Measurements from ENCODE around the gene F7.

The F7 gene

GRCh38 chr13:113141601-113141970 is 36.0 kb downstream of the F7 start:
- no peak for DNase-seq

- no peak for DNase-seq
These were observed 37.3 kb downstream of the F7 start for GRCh38 chr13:113142876-113143275.

GRCh38 chr13:113143466-113144254 is 38.1 kb downstream of the F7 start:
- no peak for DNase-seq

GRCh38 chr13:113144255-113144629 is 38.7 kb downstream of the F7 start:
- DNase-seq, result no peak

- DNase-seq, result no peak
These were observed 39.9 kb downstream of the F7 start for GRCh38 chr13:113145496-113145895.

- no peak for DNase-seq
These were observed 40.5 kb downstream of the F7 start for GRCh38 chr13:113145911-113146598.

GRCh38 chr13:113146750-113147149 is 41.2 kb downstream of the F7 start:
- DNase-seq, result no peak

GRCh38 chr13:113147206-113147605 is 41.6 kb downstream of the F7 start:
- DNase-seq, result no peak

GRCh38 chr13:113148407-113148806 is 42.8 kb downstream of the F7 start:
- DNase-seq, result no peak

- no peak for DNase-seq
These were observed 43.4 kb downstream of the F7 start for GRCh38 chr13:113148940-113149503.

- DNase-seq, result no peak
These were observed 44.3 kb downstream of the F7 start for GRCh38 chr13:113149711-113150549.

GRCh38 chr13:113150550-113151365 is 45.2 kb downstream of the F7 start:
- DNase-seq, result no peak

- DNase-seq, result no peak
These were observed 46.4 kb downstream of the F7 start for GRCh38 chr13:113151745-113152690.

GRCh38 chr13:113152691-113152983 is 47.0 kb downstream of the F7 start:
- DNase-seq, result peak; percentile 34

GRCh38 chr13:113152984-113153809 is 47.6 kb downstream of the F7 start:
- DNase-seq, result peak; percentile 31

GRCh38 chr13:113153810-113154748 is 48.5 kb downstream of the F7 start:
- no peak for DNase-seq

GRCh38 chr13:113155201-113155600 is 49.6 kb downstream of the F7 start:
- DNase-seq, result no peak

GRCh38 chr13:113155982-113156655 is 50.5 kb downstream of the F7 start:
- DNase-seq, result no peak
